Right hindlimb (tissue), 1 donor: ENCODE results near the gene NEDD9.

ENCODE experiments used
- DNase-seq: peaks from one replicate; pipeline ENCODE4 v3.0.0-alpha.2; 2018

NEDD9 gene

DNA sequence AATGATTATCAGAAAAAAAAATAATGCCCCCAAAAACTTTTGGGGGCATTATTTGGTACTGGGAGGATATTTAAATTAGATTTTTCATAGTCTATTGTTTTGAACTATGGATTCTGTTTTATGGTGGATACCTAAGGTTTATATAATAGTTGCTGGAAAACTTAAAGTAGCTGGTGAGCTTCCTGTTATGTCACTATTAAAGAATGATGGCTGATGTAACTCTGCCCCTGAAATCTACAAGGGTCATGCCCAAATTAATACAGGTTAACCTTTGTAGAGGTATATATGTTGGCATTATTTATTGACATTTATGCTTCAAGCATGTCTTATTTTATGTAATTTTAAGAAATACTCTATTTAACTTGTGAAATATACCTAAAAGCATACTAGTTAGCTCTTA lies 95.7 kb downstream of the NEDD9 start:
- DNase-seq = no peak
